SKM-1 (cell line): ENCODE data around the gene PRKACA.

Source experiments
- DNase-seq: peaks from one replicate; lab custom pipeline; 2025; ENCODE audit not compliant: unreplicated experiment; lab: John Stamatoyannopoulos, UW

The PRKACA gene

GRCh38 chr19:14117668-14118164 lies at the start of gene PRKACA:
Gene PRKACA, minus strand, starts transcription at chr19:14117762. Its CDS starts 215 bp downstream, at chr19:14117547.
- peak; percentile 89 for DNase-seq

GRCh38 chr19:14166999-14167575 lies 49.5 kb upstream of the PRKACA start:
- no peak for DNase-seq

- DNase-seq, result no peak
Measured at GRCh38 chr19:14165990-14166830, 48.6 kb upstream of the PRKACA start.

GRCh38 chr19:14164724-14165493 lies 47.3 kb upstream of the PRKACA start:
- DNase-seq, result no peak

- DNase-seq, result no peak
Measured at GRCh38 chr19:14164082-14164481, 46.5 kb upstream of the PRKACA start.

GRCh38 chr19:14162871-14163297 lies 45.3 kb upstream of the PRKACA start:
- DNase-seq, result no peak

GRCh38 chr19:14161305-14161704 lies 43.7 kb upstream of the PRKACA start:
- DNase-seq, result no peak

GRCh38 chr19:14160017-14160703 lies 42.6 kb upstream of the PRKACA start:
- no peak for DNase-seq

GRCh38 chr19:14159059-14159458 lies 41.5 kb upstream of the PRKACA start:
- DNase-seq, result no peak

- no peak for DNase-seq
Measured at GRCh38 chr19:14158276-14159023, 40.9 kb upstream of the PRKACA start.

- DNase-seq, result no peak
Measured at GRCh38 chr19:14156971-14157717, 39.6 kb upstream of the PRKACA start.

- no peak for DNase-seq
Measured at GRCh38 chr19:14156122-14156521, 38.6 kb upstream of the PRKACA start.

GRCh38 chr19:14155371-14155770 lies 37.8 kb upstream of the PRKACA start:
- no peak for DNase-seq

- DNase-seq, result no peak
Measured at GRCh38 chr19:14152713-14153112, 35.2 kb upstream of the PRKACA start.

- no peak for DNase-seq
Measured at GRCh38 chr19:14150770-14151661, 33.5 kb upstream of the PRKACA start.

- DNase-seq, result no peak
Measured at GRCh38 chr19:14150041-14150769, 32.6 kb upstream of the PRKACA start.

- no peak for DNase-seq
Measured at GRCh38 chr19:14149509-14149994, 32.0 kb upstream of the PRKACA start.
